Measurements from ENCODE around the gene NXPE4. TPM values are rescaled to one million over a fixed set of nuclear protein-coding genes. Genes with fewer than 3 reads are reported as not detected.
"Not testable (repeated sequence)": the region's sequence is repeated elsewhere in the genome, so short reads cannot be mapped to it uniquely, and the experiment has no call there.

Gene NXPE4
- total RNA-seq = not detected

- no peaks in the 10 kb centered on the region for H3K36me3 ChIP-seq
- DNase-seq (ENCODE audit: low spot score in 2 of 2) = no peak
- H3K27ac ChIP-seq = no peak within 1 kb of the TSS
- TF ChIP-seq CTCF (IDR thresholded peaks at IDR 0.05) = no peak
- TF ChIP-seq EP300 (IDR thresholded peaks at IDR 0.05) = no peak
- no peak for TF ChIP-seq POLR2A (IDR thresholded peaks at IDR 0.05)
- no peak for TF ChIP-seq POLR2AphosphoS5 (IDR thresholded peaks at IDR 0.05)
- H3K27me3 ChIP-seq = no peaks in the 10 kb centered on the region
- H3K4me3 ChIP-seq = no peak within 1 kb of the TSS
- H3K4me1 ChIP-seq = no peaks in the 10 kb centered on the region
- H3K9me3 ChIP-seq = no peaks in the 10 kb centered on the region
- 82% methylated on average over 2 of the region's 2 CpGs for WGBS
Observed at GRCh38 chr11:114595571-114595970, at the start of gene NXPE4. TSS of gene NXPE4 (minus strand) at chr11:114595786. CDS start at chr11:114594759, 1,027 bp downstream.

GRCh38 chr11:114639440-114639839, 43.9 kb upstream of the NXPE4 start:
- H3K4me1 ChIP-seq; H3K27ac ChIP-seq; H3K36me3 ChIP-seq; H3K27me3 ChIP-seq; H3K9me3 ChIP-seq; DNase-seq (ENCODE audit: low spot score in 2 of 2); H3K4me3 ChIP-seq: not testable (repeated sequence)
- WGBS = 98% methylated on average over 6 of the region's 6 CpGs

GRCh38 chr11:114631445-114631965, 35.9 kb upstream of the NXPE4 start:
- not testable (repeated sequence) for H3K9me3 ChIP-seq; H3K4me3 ChIP-seq; H3K36me3 ChIP-seq; DNase-seq (ENCODE audit: low spot score in 2 of 2); H3K27me3 ChIP-seq; H3K27ac ChIP-seq; H3K4me1 ChIP-seq
- 94% methylated on average over 13 of the region's 13 CpGs for WGBS

GRCh38 chr11:114625294-114625693, 29.7 kb upstream of the NXPE4 start:
- DNase-seq (ENCODE audit: low spot score in 2 of 2) = no peak
- H3K36me3 ChIP-seq = no peaks in the 10 kb centered on the region
- no peaks in the 10 kb centered on the region for H3K27me3 ChIP-seq
- no peak overlapping the region for H3K27ac ChIP-seq
- H3K4me1 ChIP-seq = no peaks in the 10 kb centered on the region
- H3K9me3 ChIP-seq = no peaks in the 10 kb centered on the region
- whole genome bisulfite sequencing = 91% methylated on average over 7 of the region's 7 CpGs
- TF ChIP-seq EP300 (IDR thresholded peaks at IDR 0.05) = no peak
- TF ChIP-seq POLR2AphosphoS5 (IDR thresholded peaks at IDR 0.05) = no peak
- TF ChIP-seq CTCF (IDR thresholded peaks at IDR 0.05) = no peak
- TF ChIP-seq POLR2A (IDR thresholded peaks at IDR 0.05) = no peak
- H3K4me3 ChIP-seq = no peak overlapping the region

GRCh38 chr11:114624455-114625207, 29.0 kb upstream of the NXPE4 start:
- no peak for TF ChIP-seq CTCF (IDR thresholded peaks at IDR 0.05)
- no peak for TF ChIP-seq POLR2AphosphoS5 (IDR thresholded peaks at IDR 0.05)
- TF ChIP-seq EP300 (IDR thresholded peaks at IDR 0.05) = no peak
- Histone ChIP-seq H3K27me3 (no peaks in the 10 kb centered on the region), H3K9me3 (no peaks in the 10 kb centered on the region), H3K27ac (no peak overlapping the region), H3K4me1 (no peaks in the 10 kb centered on the region), H3K4me3 (no peak overlapping the region), H3K36me3 (no peaks in the 10 kb centered on the region)
- 81% methylated on average over 9 of the region's 10 CpGs for WGBS
- DNase-seq (ENCODE audit: low spot score in 2 of 2) = no peak

GRCh38 chr11:114623720-114624119, 28.1 kb upstream of the NXPE4 start:
- WGBS = 85% methylated on average over 7 of the region's 7 CpGs
- no peak overlapping the region for H3K4me3 ChIP-seq
- H3K27me3 ChIP-seq = no peaks in the 10 kb centered on the region
- no peaks in the 10 kb centered on the region for H3K4me1 ChIP-seq
- TF ChIP-seq CTCF (IDR thresholded peaks at IDR 0.05) (no peak), EP300 (IDR thresholded peaks at IDR 0.05) (no peak), POLR2A (IDR thresholded peaks at IDR 0.05) (no peak), POLR2AphosphoS5 (IDR thresholded peaks at IDR 0.05) (no peak)
- no peaks in the 10 kb centered on the region for H3K36me3 ChIP-seq
- no peak overlapping the region for H3K27ac ChIP-seq
- no peaks in the 10 kb centered on the region for H3K9me3 ChIP-seq
- DNase-seq (ENCODE audit: low spot score in 2 of 2) = no peak

Measured in suprapubic skin (tissue), 4 donors.